ENCODE data around the gene RPS27.
"Not testable (repeated sequence)": the region's sequence is repeated elsewhere in the genome, so short reads cannot be mapped to it uniquely, and the experiment has no call there.

RPS27 gene

GRCh38 chr1:153968972-153969371 lies 21.6 kb upstream of the RPS27 start:
- no peak for DNase-seq (ENCODE audit: low spot score)
- no peak for TF ChIP-seq CTCF (IDR thresholded peaks at IDR 0.05; ENCODE audit: extremely low read depth, missing control alignments)

DNA sequence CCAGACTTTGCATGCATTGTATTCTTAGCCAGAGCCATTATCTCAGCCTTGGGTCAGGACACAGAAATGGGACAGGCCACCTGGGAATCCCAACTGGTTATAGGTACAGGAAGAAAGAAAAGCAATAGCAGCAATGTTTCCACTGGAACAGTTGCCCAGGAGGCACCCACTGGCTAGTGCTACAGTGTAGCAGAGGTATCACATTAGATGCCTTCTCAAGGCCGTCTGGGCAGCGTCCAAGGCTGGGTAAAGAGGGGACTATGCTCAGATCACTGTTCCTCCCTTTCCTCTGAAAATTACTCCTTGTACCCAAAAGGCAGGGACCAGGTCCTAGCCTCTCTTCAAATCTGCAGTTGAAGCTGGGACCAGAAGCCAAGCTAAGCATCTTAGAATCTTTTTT lies 20.2 kb upstream of the RPS27 start:
- no peak for DNase-seq (ENCODE audit: low spot score)
- TF ChIP-seq CTCF (IDR thresholded peaks at IDR 0.05; ENCODE audit: extremely low read depth, missing control alignments), result no peak

- TF ChIP-seq CTCF (IDR thresholded peaks at IDR 0.05; ENCODE audit: extremely low read depth, missing control alignments), result no peak
- DNase-seq (ENCODE audit: low spot score), result no peak
These were observed 17.5 kb upstream of the RPS27 start for GRCh38 chr1:153973071-153973470.

- DNase-seq (ENCODE audit: low spot score), result no peak
- TF ChIP-seq CTCF (IDR thresholded peaks at IDR 0.05; ENCODE audit: extremely low read depth, missing control alignments), result no peak
These were observed 17.0 kb upstream of the RPS27 start for GRCh38 chr1:153973525-153973924.

GRCh38 chr1:153976819-153977249 lies 13.7 kb upstream of the RPS27 start:
- no peak for TF ChIP-seq CTCF (IDR thresholded peaks at IDR 0.05; ENCODE audit: extremely low read depth, missing control alignments)
- DNase-seq (ENCODE audit: low spot score), result no peak

- peak; percentile 91 for DNase-seq (ENCODE audit: low spot score)
- TF ChIP-seq CTCF (IDR thresholded peaks at IDR 0.05; ENCODE audit: extremely low read depth, missing control alignments), result no peak
These were observed 13.0 kb upstream of the RPS27 start, which contains the start of gene JTB for GRCh38 chr1:153977250-153978240. JTB (minus strand) TSS chr1:153977674; CDS start chr1:153977252, 422 bp downstream.

- DNase-seq (ENCODE audit: low spot score), result no peak
- no peak for TF ChIP-seq CTCF (IDR thresholded peaks at IDR 0.05; ENCODE audit: extremely low read depth, missing control alignments)
These were observed 12.2 kb upstream of the RPS27 start for GRCh38 chr1:153978274-153978909.

GRCh38 chr1:153979091-153979490 lies 11.5 kb upstream of the RPS27 start:
- not testable (repeated sequence) for DNase-seq (ENCODE audit: low spot score)

GRCh38 chr1:153981735-153982134 lies 8.8 kb upstream of the RPS27 start:
- not testable (repeated sequence) for DNase-seq (ENCODE audit: low spot score)
